Ascending aorta (tissue), 2 donors: ENCODE results near the gene GREM2. TPM values are rescaled to one million over a fixed set of nuclear protein-coding genes. Genes with fewer than 3 reads are reported as not detected.

Source experiments
- DNase-seq, 2 donors: peaks; one replicate each; pipeline ENCODE4 v3.0.0-alpha.2; 2019; ENCODE audit warnings: low spot score in 2 of 2
- H3K27ac ChIP-seq, 2 donors: fragments of 200-600 bp; sonication (generic); one replicate each; pipeline ENCODE4 v1.5.1; 2016 to 2017; ENCODE audit warnings: mild to moderate bottlenecking in 1 of 2
- H3K27me3 ChIP-seq: fragments of 200-600 bp; sonication (generic); one replicate; pipeline ENCODE4 v1.5.1; 2017
- H3K36me3 ChIP-seq, 2 donors: fragments of 200-600 bp; sonication (generic); one replicate each; pipeline ENCODE4 v1.5.1; 2016
- H3K4me1 ChIP-seq, 2 donors: fragments of 200-600 bp; sonication (generic); one replicate each; pipeline ENCODE4 v1.5.1; 2016 to 2017; ENCODE audit warnings: mild to moderate bottlenecking in 1 of 2
- H3K4me3 ChIP-seq, 2 donors: fragments of 200-600 bp; sonication (generic); one replicate each; pipeline ENCODE4 v1.5.1; 2016 to 2017; ENCODE audit warnings: mild to moderate bottlenecking in 1 of 2
- H3K9me3 ChIP-seq, 2 donors: fragments of 200-600 bp; sonication (generic); one replicate each; pipeline ENCODE4 v1.5.1; 2016
- intact Hi-C: fragments of 100-400 bp; cut with DNase I; formaldehyde crosslinking; loops from one replicate; pipeline ENCODE4 v1.15.1; 2023
- total RNA-seq: library from RNA; depleted of rRNA; stranded (reverse); fragments of >200 nt; gene quantifications from one replicate; pipeline ENCODE4 v1.1.0, GENCODE V29; 2016
- TF ChIP-seq, protein P1 (sequence below), 3 experiments: fragments of 200-600 bp in 2 of 3; fragments of 450-650 bp in 1 of 3; sonication (generic) in 2 of 3; IDR thresholded peaks; one replicate each; pipeline ENCODE4 v1.5.1; 2016 to 2019; ENCODE audit warnings: antibody characterized with exemption in 3 of 3, mild to moderate bottlenecking in 1 of 3, moderate library complexity in 1 of 3

GREM2 gene
- total RNA-seq, 1 donor from 2014 or later = not detected

DNA sequence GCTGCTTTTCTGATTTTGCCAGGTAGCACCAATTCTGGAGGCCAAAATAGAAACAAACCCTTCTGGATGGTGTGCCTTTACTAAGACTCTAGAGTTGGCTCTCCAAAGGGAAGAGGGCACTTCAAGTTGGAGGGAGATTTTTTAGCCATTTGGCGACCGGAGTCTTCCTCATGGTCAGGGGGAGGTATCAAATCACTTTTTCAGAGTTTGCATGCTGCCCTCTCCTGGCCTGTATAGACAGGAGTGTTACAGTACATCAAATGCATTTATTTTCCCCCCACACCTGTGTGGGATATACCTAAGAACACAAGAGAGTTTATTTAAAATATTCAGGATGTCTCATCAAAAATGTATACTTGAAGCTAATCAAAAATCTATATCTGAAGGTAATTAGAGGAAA is 3.2 kb downstream of the GREM2 start:
- H3K27me3 ChIP-seq = no peaks in the 10 kb centered on the region
- no peaks in the 10 kb centered on the region for H3K9me3 ChIP-seq
- H3K36me3 ChIP-seq = no peaks in the 10 kb centered on the region
- H3K4me1 ChIP-seq = no peaks in the 10 kb centered on the region
- intact Hi-C loops = no loop called here
- DNase-seq = no peak
- H3K27ac ChIP-seq = no peak overlapping the region
- no peak overlapping the region for H3K4me3 ChIP-seq
- TF ChIP-seq, protein P1, sequence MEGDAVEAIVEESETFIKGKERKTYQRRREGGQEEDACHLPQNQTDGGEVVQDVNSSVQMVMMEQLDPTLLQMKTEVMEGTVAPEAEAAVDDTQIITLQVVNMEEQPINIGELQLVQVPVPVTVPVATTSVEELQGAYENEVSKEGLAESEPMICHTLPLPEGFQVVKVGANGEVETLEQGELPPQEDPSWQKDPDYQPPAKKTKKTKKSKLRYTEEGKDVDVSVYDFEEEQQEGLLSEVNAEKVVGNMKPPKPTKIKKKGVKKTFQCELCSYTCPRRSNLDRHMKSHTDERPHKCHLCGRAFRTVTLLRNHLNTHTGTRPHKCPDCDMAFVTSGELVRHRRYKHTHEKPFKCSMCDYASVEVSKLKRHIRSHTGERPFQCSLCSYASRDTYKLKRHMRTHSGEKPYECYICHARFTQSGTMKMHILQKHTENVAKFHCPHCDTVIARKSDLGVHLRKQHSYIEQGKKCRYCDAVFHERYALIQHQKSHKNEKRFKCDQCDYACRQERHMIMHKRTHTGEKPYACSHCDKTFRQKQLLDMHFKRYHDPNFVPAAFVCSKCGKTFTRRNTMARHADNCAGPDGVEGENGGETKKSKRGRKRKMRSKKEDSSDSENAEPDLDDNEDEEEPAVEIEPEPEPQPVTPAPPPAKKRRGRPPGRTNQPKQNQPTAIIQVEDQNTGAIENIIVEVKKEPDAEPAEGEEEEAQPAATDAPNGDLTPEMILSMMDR (IDR thresholded peaks at IDR 0.05) = no peak

DNA sequence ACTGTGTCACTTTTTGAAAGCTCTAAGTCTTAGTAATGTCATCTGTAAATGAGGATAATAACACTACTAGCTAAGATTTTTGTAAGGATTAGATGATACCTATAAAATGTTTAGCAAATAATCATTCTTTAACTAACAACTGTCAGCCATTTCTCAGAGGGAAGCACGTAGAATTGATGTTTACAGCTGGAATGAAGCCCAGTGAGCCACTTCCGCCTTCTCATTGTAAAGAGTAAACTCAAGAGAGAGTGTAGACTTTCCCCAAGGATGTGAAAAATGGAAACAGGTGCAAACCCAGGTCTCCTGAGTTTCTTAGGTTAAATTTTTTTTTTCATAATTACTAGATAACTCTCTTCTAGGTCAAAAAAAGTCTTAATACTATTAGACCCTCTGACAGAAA is 4.9 kb downstream of the GREM2 start:
- TF ChIP-seq, protein P1 (IDR thresholded peaks at IDR 0.05) = no peak
- H3K27ac ChIP-seq = no peak overlapping the region
- no peak for DNase-seq
- H3K9me3 ChIP-seq = no peaks in the 10 kb centered on the region
- no peaks in the 10 kb centered on the region for H3K4me1 ChIP-seq
- intact Hi-C loops = no loop called here
- no peaks in the 10 kb centered on the region for H3K36me3 ChIP-seq
- H3K27me3 ChIP-seq = no peaks in the 10 kb centered on the region
- no peak overlapping the region for H3K4me3 ChIP-seq

DNA sequence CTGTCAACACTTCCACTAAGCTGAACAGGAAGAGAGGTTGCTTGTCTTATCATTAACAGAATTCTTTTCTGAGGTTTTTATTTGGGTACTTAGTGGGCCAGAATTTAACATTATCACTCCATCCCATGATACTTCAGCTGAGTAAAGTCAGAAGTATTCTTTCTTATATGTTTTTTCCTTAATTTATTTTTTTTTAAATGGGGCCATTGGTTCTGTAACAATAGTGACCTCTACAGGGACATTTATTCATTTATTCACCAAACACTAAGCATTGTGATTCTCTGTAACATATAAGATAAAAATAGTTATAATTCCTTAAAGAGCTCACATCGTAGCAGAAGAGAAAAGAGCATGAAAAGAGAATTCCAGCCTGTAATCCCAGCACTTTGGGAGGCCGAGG is 9.8 kb downstream of the GREM2 start:
- Histone ChIP-seq H3K36me3 (no peaks in the 10 kb centered on the region), H3K27ac (no peak overlapping the region), H3K4me3 (no peak overlapping the region), H3K4me1 (no peaks in the 10 kb centered on the region), H3K27me3 (no peaks in the 10 kb centered on the region), H3K9me3 (no peaks in the 10 kb centered on the region)
- intact Hi-C loops = no loop called here
- DNase-seq = no peak
- TF ChIP-seq, protein P1 (IDR thresholded peaks at IDR 0.05) = no peak

DNA sequence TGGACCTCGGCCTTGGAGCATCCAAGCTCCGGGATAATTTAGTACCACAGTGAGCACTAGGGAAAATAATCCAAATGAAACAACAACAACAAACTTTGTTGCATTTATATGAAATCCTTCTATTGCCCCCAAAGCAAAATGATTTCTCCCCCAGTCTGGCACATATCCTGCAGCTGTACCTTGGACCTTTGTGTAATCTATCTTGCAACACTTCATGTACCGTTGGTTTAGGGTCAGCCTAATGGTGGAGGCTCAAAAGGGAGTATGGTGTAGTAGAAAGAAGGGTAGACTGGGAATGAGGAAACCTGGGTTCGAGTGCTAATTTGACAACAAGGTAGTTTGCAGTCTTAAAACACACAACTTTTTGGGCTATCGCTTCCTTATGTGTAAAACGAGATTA is 12.1 kb downstream of the GREM2 start:
- Histone ChIP-seq H3K9me3 (no peaks in the 10 kb centered on the region), H3K27me3 (no peaks in the 10 kb centered on the region), H3K36me3 (no peaks in the 10 kb centered on the region), H3K4me3 (no peak overlapping the region), H3K4me1 (no peaks in the 10 kb centered on the region), H3K27ac (no peak overlapping the region)
- intact Hi-C loops = no loop called here
- DNase-seq = no peak
- TF ChIP-seq, protein P1 (IDR thresholded peaks at IDR 0.05) = no peak

DNA sequence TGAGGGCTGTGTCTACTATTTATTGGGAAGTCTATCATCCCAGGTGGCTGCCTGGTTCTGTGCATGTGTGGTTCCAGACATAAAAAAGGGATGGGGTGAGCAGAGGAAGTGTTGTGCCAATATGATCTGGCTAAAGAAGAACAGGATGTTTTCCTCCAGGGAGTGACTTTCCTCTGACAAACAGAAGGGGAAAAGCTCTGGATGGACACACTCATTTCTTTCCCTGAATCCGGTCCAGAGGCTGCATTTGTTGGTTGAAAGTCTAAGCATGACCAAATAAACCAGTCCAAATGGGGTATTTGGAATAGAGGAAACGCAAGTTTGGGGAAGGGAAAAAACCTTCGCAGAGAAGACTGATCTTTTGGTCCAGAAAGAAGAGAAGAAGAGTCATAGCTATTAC is 12.7 kb downstream of the GREM2 start:
- no peaks in the 10 kb centered on the region for H3K27me3 ChIP-seq
- intact Hi-C loops = no loop called here
- H3K27ac ChIP-seq = no peak overlapping the region
- no peaks in the 10 kb centered on the region for H3K4me1 ChIP-seq
- H3K9me3 ChIP-seq = no peaks in the 10 kb centered on the region
- no peak for DNase-seq
- H3K36me3 ChIP-seq = no peaks in the 10 kb centered on the region
- TF ChIP-seq, protein P1 (IDR thresholded peaks at IDR 0.05) = no peak
- H3K4me3 ChIP-seq = no peak overlapping the region
